Activated CD4-positive, alpha-beta T cell treated with anti-CD3 and anti-CD28 coated beads, Interleukin-2, amount 50 U/mL, for 1 hour (primary cell): Measurements from ENCODE around the gene RASSF8.

ENCODE experiments used
- DNase-seq: peaks from one replicate; pipeline ENCODE4 v3.0.0-alpha.2; 2020

RASSF8 gene

GRCh38 chr12:26113853-26114719, 155.6 kb downstream of the RASSF8 start:
- peak; percentile 60 for DNase-seq

- no peak for DNase-seq
Measured at GRCh38 chr12:26114720-26115401, 156.4 kb downstream of the RASSF8 start.

- no peak for DNase-seq
Measured at GRCh38 chr12:26116829-26117715, 158.6 kb downstream of the RASSF8 start.

- no peak for DNase-seq
Measured at GRCh38 chr12:26118308-26118707, 159.8 kb downstream of the RASSF8 start.

GRCh38 chr12:26119391-26119989, 161.0 kb downstream of the RASSF8 start:
- DNase-seq = no peak

GRCh38 chr12:26120561-26121274, 162.2 kb downstream of the RASSF8 start:
- no peak for DNase-seq

GRCh38 chr12:26121323-26122060, 163.0 kb downstream of the RASSF8 start:
- no peak for DNase-seq

GRCh38 chr12:26122061-26122680, 163.7 kb downstream of the RASSF8 start:
- DNase-seq = peak; percentile 8

GRCh38 chr12:26122681-26123481, 164.4 kb downstream of the RASSF8 start:
- DNase-seq = peak; percentile 15

- DNase-seq = no peak
Measured at GRCh38 chr12:26123482-26123980, 165.0 kb downstream of the RASSF8 start.

GRCh38 chr12:26124446-26125399, 166.2 kb downstream of the RASSF8 start, which contains the start of gene BHLHE41:
Gene BHLHE41, minus strand, starts transcription at chr12:26125037. Its CDS starts 258 bp downstream, at chr12:26124779.
- DNase-seq = no peak

GRCh38 chr12:26125400-26126339, 167.2 kb downstream of the RASSF8 start:
- peak; percentile 8 for DNase-seq

- no peak for DNase-seq
Measured at GRCh38 chr12:26126340-26127284, 168.1 kb downstream of the RASSF8 start.

- DNase-seq = no peak
Measured at GRCh38 chr12:26127404-26127803, 168.9 kb downstream of the RASSF8 start.

GRCh38 chr12:26128168-26128567, 169.7 kb downstream of the RASSF8 start:
- no peak for DNase-seq
